Measurements from ENCODE around the gene GADD45B. TPM values are rescaled to one million over a fixed set of nuclear protein-coding genes. Genes with fewer than 3 reads are reported as not detected.

The GADD45B gene
- total and polyA plus RNA-seq, 2 of the 4 experiments (the other 2 are of a cell fraction): 30.1 to 106 TPM

DNA sequence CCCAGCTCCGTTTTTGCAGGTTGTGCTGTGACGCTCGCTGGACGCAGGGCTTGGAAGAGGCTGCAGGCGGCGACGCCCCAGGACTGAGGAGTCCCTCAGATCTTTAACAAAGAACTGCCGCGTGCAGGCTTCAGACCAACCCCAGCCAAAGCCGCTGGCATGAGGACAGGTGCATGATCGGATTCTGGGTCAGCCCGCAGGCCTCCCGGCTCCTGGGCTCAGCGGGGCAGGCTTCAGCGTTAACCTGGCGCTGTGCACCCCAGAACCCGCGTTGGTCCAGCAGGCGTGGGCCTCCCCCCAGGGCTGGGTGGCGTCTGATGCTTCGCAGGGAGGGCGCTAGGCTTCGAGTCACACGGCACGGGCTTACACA, 47.6 kb upstream of the GADD45B start:
- peak overlapping the region; percentile 32 for H2AK5ac ChIP-seq (ENCODE audit: low read depth, low read length)
- no peaks in the 10 kb centered on the region for H3K27me3 ChIP-seq (ENCODE audit: control insufficient read depth, insufficient read depth, low read length)
- H2BK5ac ChIP-seq (ENCODE audit: low read depth, low read length, poor library complexity, severe bottlenecking): no peak overlapping the region
- intact Hi-C loops (cut with micrococcal nuclease) (no loop called here), in situ Hi-C loops (cut with MboI; ENCODE audit: low sequenced_read_pairs) (no loop called here), dilution Hi-C loops (cut with HindIII; ENCODE audit: low sequenced_read_pairs, unreplicated experiment) (no loop called here)
- ATAC-seq (ENCODE audit: low read depth): no peak
- no peaks in the 10 kb centered on the region; the same call in 1 of the 2 replicates for H3K9me1 ChIP-seq (ENCODE audit: insufficient read depth, low read length)
- no peaks in the 10 kb centered on the region for H3K9me3 ChIP-seq (ENCODE audit: control insufficient read depth, insufficient read depth, low read length)
- peak overlapping the region; percentile 85 for H2AK9ac ChIP-seq (replicated peaks; ENCODE audit: low read depth, low read length, poor library complexity)
- POLR2A ChIA-PET (ENCODE audit: unreplicated experiment): interaction anchor here (0.6 kb wide), 1 partner anchor 36 kb away, joined by 8 read pairs; no protein-coding TSS in a partner anchor
- H2BK120ac ChIP-seq (ENCODE audit: low read depth, low read length): no peak overlapping the region
- peak overlapping the region; percentile 75 to 77; a peak in 3 of 4 replicates for H4K8ac ChIP-seq (ENCODE audit: low read depth in 2 of 2, low read length in 2 of 2)
- H3K36me3 ChIP-seq (ENCODE audit: control insufficient read depth, insufficient read depth, low read length): peaks cover 19% of the 10 kb centered on the region; the same call in 1 of the 2 replicates
- no peak overlapping the region for H3K9ac ChIP-seq (ENCODE audit: low read depth, low read length)
- WGBS, 2 experiments (ENCODE audit: extremely low coverage in 2 of 2, insufficient read length in 1 of 2): 32% methylated on average over 25 of the region's 25 CpGs; no CpG with 5 or more reads in 1 of the 2 experiments
- peaks cover 29% of the 10 kb centered on the region for H4K20me1 ChIP-seq (ENCODE audit: insufficient read depth, low read length)
- H4K5ac ChIP-seq (ENCODE audit: low read depth, low read length): peak overlapping the region; percentile 3; the same call in 1 of the 2 replicates
- H3K79me1 ChIP-seq (ENCODE audit: low read depth in 1 of 2, low read length in 2 of 2): peaks cover 15 to 49% of the 10 kb centered on the region in 2 experiments; a peak in 3 of 4 replicates
- no peak overlapping the region for H3K23ac ChIP-seq (ENCODE audit: low read depth, low read length)
- H2BK20ac ChIP-seq (ENCODE audit: low read depth, low read length): no peak overlapping the region
- H3K27ac ChIP-seq (ENCODE audit: insufficient read depth, low read length): peak overlapping the region; percentile 13; the same call in 1 of the 2 replicates
- DNase-seq: peak; percentile 8
- CTCF ChIA-PET: interaction anchor here (1.0 kb wide), 1 partner anchor 183 kb away, joined by 6 read pairs; no protein-coding TSS in a partner anchor
- H3K4ac ChIP-seq (ENCODE audit: low read depth, low read length): peak overlapping the region; percentile 39
- H3K14ac ChIP-seq (replicated peaks; ENCODE audit: low read depth, low read length): no peak overlapping the region
- H4K91ac ChIP-seq (ENCODE audit: insufficient read depth, low read depth, low read length): 0 out of 2 replicates have a peak overlapping the region, but pooled peaks have one; percentile 28
- no peak overlapping the region for H3K56ac ChIP-seq (ENCODE audit: extremely low read depth, insufficient read depth, low read length)
- peaks cover 12% of the 10 kb centered on the region for H3K4me1 ChIP-seq (ENCODE audit: control insufficient read depth, insufficient read depth, low read length)
- H3K4me3 ChIP-seq (ENCODE audit: insufficient read depth, low read depth, low read length): no peak overlapping the region
- peak overlapping the region; percentile 78 for H2AFZ ChIP-seq (replicated peaks; ENCODE audit: low read length, poor library complexity)
- H2BK15ac ChIP-seq (ENCODE audit: low read depth, low read length): no peak overlapping the region
- TF ChIP-seq CHD1 (IDR thresholded peaks at IDR 0.05; ENCODE audit: low read depth, low read length): no peak
- TF ChIP-seq MXI1 (IDR thresholded peaks at IDR 0.05; ENCODE audit: borderline replicate concordance, low read depth, low read length): no peak
- TF ChIP-seq SMC3 (IDR thresholded peaks at IDR 0.05; ENCODE audit: low read depth, low read length): no peak
- no peak for TF ChIP-seq CEBPB (IDR thresholded peaks at IDR 0.05; ENCODE audit: low read depth, low read length)
- TF ChIP-seq, protein P1, sequence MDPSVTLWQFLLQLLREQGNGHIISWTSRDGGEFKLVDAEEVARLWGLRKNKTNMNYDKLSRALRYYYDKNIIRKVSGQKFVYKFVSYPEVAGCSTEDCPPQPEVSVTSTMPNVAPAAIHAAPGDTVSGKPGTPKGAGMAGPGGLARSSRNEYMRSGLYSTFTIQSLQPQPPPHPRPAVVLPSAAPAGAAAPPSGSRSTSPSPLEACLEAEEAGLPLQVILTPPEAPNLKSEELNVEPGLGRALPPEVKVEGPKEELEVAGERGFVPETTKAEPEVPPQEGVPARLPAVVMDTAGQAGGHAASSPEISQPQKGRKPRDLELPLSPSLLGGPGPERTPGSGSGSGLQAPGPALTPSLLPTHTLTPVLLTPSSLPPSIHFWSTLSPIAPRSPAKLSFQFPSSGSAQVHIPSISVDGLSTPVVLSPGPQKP (IDR thresholded peaks at IDR 0.05; ENCODE audit: borderline replicate concordance, low read depth, low read length): no peak
- TF ChIP-seq FOS (IDR thresholded peaks at IDR 0.05; ENCODE audit: low read depth, low read length): no peak
- no peak for TF ChIP-seq RAD21 (IDR thresholded peaks at IDR 0.05; ENCODE audit: low read length)
- TF ChIP-seq RFX5 (IDR thresholded peaks at IDR 0.05; ENCODE audit: low read depth, low read length): no peak
- TF ChIP-seq NFE2L2 (IDR thresholded peaks at IDR 0.05; ENCODE audit: low read depth, low read length): no peak
- no peak for TF ChIP-seq MAFK (IDR thresholded peaks at IDR 0.05; ENCODE audit: low read depth, low read length)
- TF ChIP-seq BHLHE40 (IDR thresholded peaks at IDR 0.05; ENCODE audit: low read depth, low read length): no peak
- TF ChIP-seq, protein P2, sequence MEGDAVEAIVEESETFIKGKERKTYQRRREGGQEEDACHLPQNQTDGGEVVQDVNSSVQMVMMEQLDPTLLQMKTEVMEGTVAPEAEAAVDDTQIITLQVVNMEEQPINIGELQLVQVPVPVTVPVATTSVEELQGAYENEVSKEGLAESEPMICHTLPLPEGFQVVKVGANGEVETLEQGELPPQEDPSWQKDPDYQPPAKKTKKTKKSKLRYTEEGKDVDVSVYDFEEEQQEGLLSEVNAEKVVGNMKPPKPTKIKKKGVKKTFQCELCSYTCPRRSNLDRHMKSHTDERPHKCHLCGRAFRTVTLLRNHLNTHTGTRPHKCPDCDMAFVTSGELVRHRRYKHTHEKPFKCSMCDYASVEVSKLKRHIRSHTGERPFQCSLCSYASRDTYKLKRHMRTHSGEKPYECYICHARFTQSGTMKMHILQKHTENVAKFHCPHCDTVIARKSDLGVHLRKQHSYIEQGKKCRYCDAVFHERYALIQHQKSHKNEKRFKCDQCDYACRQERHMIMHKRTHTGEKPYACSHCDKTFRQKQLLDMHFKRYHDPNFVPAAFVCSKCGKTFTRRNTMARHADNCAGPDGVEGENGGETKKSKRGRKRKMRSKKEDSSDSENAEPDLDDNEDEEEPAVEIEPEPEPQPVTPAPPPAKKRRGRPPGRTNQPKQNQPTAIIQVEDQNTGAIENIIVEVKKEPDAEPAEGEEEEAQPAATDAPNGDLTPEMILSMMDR (conservative IDR thresholded peaks at IDR 0.05; ENCODE audit: low read depth, low read length): no peak
- TF ChIP-seq, protein P3, sequence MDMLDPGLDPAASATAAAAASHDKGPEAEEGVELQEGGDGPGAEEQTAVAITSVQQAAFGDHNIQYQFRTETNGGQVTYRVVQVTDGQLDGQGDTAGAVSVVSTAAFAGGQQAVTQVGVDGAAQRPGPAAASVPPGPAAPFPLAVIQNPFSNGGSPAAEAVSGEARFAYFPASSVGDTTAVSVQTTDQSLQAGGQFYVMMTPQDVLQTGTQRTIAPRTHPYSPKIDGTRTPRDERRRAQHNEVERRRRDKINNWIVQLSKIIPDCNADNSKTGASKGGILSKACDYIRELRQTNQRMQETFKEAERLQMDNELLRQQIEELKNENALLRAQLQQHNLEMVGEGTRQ (IDR thresholded peaks at IDR 0.05; ENCODE audit: low read depth, low read length): no peak
- TF ChIP-seq MAZ (IDR thresholded peaks at IDR 0.05; ENCODE audit: borderline replicate concordance, low read depth, low read length): no peak
- TF ChIP-seq RCOR1 (IDR thresholded peaks at IDR 0.05; ENCODE audit: insufficient replicate concordance, low read length): no peak
- TF ChIP-seq POLR2A (IDR thresholded peaks at IDR 0.05; ENCODE audit: low read depth, low read length): no peak
- no peak overlapping the region for H3K18ac ChIP-seq (ENCODE audit: low read depth, low read length)
- no peak overlapping the region; the same call in 1 of the 2 replicates for H3K4me2 ChIP-seq (ENCODE audit: low read depth, low read length)
- BruUV-seq (replicated peaks): TSS peak; percentile 63

Data from IMR-90 (cell line).